OCI-M2 (cell line): ENCODE measurements around the gene SELENOH.

Experiments
- DNase-seq: peaks from one replicate; lab custom pipeline; 2025; ENCODE audit not compliant: unreplicated experiment; lab: John Stamatoyannopoulos, UW

The SELENOH gene

GRCh38 chr11:57778318-57779037 is 37.2 kb downstream of the SELENOH start:
- DNase-seq: no peak

- no peak for DNase-seq
Measured at GRCh38 chr11:57779276-57779675, 38.0 kb downstream of the SELENOH start.

- DNase-seq: no peak
Measured at GRCh38 chr11:57781529-57781943, 40.2 kb downstream of the SELENOH start.

- no peak for DNase-seq
Measured at GRCh38 chr11:57785072-57785471, 43.8 kb downstream of the SELENOH start.

- DNase-seq: no peak
Measured at GRCh38 chr11:57786436-57786835, 45.1 kb downstream of the SELENOH start.

GRCh38 chr11:57787006-57787604 is 45.8 kb downstream of the SELENOH start:
- DNase-seq: no peak

GRCh38 chr11:57787920-57788702 is 46.8 kb downstream of the SELENOH start:
- no peak for DNase-seq

- DNase-seq: no peak
Measured at GRCh38 chr11:57788703-57789088, 47.4 kb downstream of the SELENOH start.

- DNase-seq: no peak
Measured at GRCh38 chr11:57791321-57792059, 50.2 kb downstream of the SELENOH start.

GRCh38 chr11:57792060-57792541 is 50.8 kb downstream of the SELENOH start:
- no peak for DNase-seq

GRCh38 chr11:57792870-57793269 is 51.6 kb downstream of the SELENOH start:
- DNase-seq: no peak
